K562 (cell line): Measurements from ENCODE around the gene ZP1. TPM values are rescaled to one million over a fixed set of nuclear protein-coding genes. Genes with fewer than 3 reads are reported as not detected.

Source experiments
- BRD4 ChIP-seq: fragments of 200-600 bp; sonication (generic); IDR thresholded peaks from 2 replicates; pipeline ENCODE4 v1.6.1; 2017; ENCODE audit warnings: inconsistent platforms
- PCBP1 ChIP-seq: fragments of 200-400 bp; formaldehyde crosslinking; IDR thresholded peaks from 2 replicates; pipeline ENCODE4 v1.6.1; 2018; ENCODE audit warnings: mild to moderate bottlenecking, low read depth, low read length; ENCODE audit not compliant: poor library complexity, severe bottlenecking
- RFX1 ChIP-seq: fragments of 450-650 bp; IDR thresholded peaks from 2 replicates; pipeline ENCODE4 v1.6.1; 2016; ENCODE audit warnings: mild to moderate bottlenecking, moderate library complexity
- ZNF23 ChIP-seq: fragments of 250-450 bp; sonication (Bioruptor Pico); IDR thresholded peaks from 2 replicates; pipeline ENCODE4 v1.4.0; 2020; ENCODE audit warnings: mild to moderate bottlenecking
- ZNF778 ChIP-seq: fragments of 450-650 bp; formaldehyde crosslinking; IDR thresholded peaks from 2 replicates; pipeline ENCODE4 v1.4.0; 2020; ENCODE audit warnings: mild to moderate bottlenecking, moderate library complexity
- polyA plus RNA-seq, 8 experiments: library from polyadenylated mRNA; depleted of rRNA in 4 of 8; stranded (reverse) in 5 of 8; unstranded in 3 of 8; fragments of >200 nt; fragmentation: Nextera tagmentation in 2 of 8; fragmentation: Illumina TruSeq in 1 of 8; extraction: Ambion mirVana in 2 of 8; extraction: Trizol in 1 of 8; gene quantifications; 2 replicates each; pipeline versions ENCODE4 v1.2.1 to v1.2.3, GENCODE V29; 2011 to 2014; ENCODE audit warnings: inconsistent platforms in 1 of 8, missing spikeins in 1 of 8
- total RNA-seq, 7 experiments: library from RNA; depleted of rRNA in 6 of 7; stranded (reverse); fragments of >200 nt in 6 of 7; fragmentation: Illumina TruSeq in 2 of 7; extraction: Trizol in 2 of 7; gene quantifications; 2 replicates each; pipeline versions ENCODE4 v1.2.1 to v1.2.3, GENCODE V29; 2011 to 2021; ENCODE audit warnings: low replicate concordance in 1 of 7
- TF ChIP-seq, protein P1 (sequence below): fragments of 200-800 bp; sonication (Bioruptor generic); IDR thresholded peaks from 2 replicates; pipeline ENCODE4 v1.6.1; 2017; ENCODE audit warnings: missing genetic modification characterization, missing compliant biosample characterization
- TF ChIP-seq, protein P2 (sequence below), 2 experiments: fragments of 450-650 bp; conservative IDR thresholded peaks; 2 replicates each; pipeline ENCODE4 v1.6.1; 2017; ENCODE audit warnings: mild to moderate bottlenecking in 2 of 2, moderate library complexity in 2 of 2
- TF ChIP-seq, protein P3 (sequence below): fragments of 200-600 bp; sonication (generic); IDR thresholded peaks from one replicate; pipeline ENCODE4 v1.6.1; 2012; ENCODE audit warnings: mild to moderate bottlenecking, low read depth, low read length, inconsistent platforms
- TF ChIP-seq, protein P4 (sequence below): fragments of 250-450 bp; sonication (Bioruptor Pico); IDR thresholded peaks from 2 replicates; pipeline ENCODE4 v1.8.0; 2022; ENCODE audit warnings: moderate library complexity, mild to moderate bottlenecking, inconsistent platforms

ZP1 gene
- total and polyA plus RNA-seq, 9 of the 15 experiments (the other 6 are each of a cell fraction or from before 2014, with no cell fraction given) = 0.11 to 0.15 TPM; not detected in 7

DNA sequence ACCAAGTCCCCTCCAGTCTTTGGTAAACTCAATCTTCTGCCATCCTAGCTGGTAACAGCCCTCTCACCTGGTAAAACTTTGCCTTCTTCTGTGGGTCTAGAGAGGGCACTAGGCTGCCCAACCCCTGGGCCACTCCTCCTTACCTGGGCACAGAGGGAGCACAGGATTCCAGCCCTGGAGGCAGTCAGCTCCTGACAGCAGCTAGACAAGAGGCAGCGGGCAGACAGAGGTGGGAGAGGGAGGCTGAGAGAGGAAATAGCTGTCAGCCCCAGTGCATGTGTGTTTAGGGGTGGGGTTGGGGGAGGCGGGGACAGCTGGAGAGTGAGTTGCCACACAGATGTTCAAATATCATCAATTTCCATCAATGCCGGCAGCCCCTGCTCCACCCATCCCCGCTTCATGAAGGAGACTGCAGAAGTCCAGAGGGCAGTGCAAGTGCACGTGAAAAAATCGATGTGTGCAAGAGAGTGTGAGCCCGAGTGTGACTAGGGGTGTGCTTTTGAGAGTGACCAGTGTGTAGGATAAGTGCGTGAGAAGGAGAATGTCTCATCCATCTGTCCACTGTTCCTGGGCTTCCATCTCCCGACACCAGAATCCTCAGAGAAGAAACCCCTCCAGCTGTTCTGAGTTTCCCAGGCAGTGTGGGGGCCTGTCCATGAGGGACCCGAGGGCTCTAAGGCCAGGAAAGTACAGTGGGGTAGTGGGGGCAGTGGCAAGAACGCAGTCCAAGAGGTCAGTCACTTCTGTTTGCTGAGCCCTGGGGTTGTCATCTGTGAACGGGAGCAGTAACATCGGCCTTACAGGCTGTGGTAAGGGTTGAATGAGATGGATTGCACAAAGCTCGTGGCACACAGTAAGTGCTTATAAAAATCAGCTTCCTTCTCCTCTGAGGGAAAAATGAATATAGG lies 11.4 kb upstream of the ZP1 start, which contains the start of gene PTGDR2 (continued):
- TF ChIP-seq, protein P1, sequence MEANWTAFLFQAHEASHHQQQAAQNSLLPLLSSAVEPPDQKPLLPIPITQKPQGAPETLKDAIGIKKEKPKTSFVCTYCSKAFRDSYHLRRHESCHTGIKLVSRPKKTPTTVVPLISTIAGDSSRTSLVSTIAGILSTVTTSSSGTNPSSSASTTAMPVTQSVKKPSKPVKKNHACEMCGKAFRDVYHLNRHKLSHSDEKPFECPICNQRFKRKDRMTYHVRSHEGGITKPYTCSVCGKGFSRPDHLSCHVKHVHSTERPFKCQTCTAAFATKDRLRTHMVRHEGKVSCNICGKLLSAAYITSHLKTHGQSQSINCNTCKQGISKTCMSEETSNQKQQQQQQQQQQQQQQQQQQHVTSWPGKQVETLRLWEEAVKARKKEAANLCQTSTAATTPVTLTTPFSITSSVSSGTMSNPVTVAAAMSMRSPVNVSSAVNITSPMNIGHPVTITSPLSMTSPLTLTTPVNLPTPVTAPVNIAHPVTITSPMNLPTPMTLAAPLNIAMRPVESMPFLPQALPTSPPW = peak; percentile 64; the same call in 1 of the 2 replicates
- TF ChIP-seq, protein P2, sequence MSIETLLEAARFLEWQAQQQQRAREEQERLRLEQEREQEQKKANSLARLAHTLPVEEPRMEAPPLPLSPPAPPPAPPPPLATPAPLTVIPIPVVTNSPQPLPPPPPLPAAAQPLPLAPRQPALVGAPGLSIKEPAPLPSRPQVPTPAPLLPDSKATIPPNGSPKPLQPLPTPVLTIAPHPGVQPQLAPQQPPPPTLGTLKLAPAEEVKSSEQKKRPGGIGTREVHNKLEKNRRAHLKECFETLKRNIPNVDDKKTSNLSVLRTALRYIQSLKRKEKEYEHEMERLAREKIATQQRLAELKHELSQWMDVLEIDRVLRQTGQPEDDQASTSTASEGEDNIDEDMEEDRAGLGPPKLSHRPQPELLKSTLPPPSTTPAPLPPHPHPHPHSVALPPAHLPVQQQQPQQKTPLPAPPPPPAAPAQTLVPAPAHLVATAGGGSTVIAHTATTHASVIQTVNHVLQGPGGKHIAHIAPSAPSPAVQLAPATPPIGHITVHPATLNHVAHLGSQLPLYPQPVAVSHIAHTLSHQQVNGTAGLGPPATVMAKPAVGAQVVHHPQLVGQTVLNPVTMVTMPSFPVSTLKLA (conservative IDR thresholded peaks at IDR 0.05) = peak in 1 of 2 experiments; percentile 64; a peak in 2 of 4 replicates
- TF ChIP-seq, protein P3, sequence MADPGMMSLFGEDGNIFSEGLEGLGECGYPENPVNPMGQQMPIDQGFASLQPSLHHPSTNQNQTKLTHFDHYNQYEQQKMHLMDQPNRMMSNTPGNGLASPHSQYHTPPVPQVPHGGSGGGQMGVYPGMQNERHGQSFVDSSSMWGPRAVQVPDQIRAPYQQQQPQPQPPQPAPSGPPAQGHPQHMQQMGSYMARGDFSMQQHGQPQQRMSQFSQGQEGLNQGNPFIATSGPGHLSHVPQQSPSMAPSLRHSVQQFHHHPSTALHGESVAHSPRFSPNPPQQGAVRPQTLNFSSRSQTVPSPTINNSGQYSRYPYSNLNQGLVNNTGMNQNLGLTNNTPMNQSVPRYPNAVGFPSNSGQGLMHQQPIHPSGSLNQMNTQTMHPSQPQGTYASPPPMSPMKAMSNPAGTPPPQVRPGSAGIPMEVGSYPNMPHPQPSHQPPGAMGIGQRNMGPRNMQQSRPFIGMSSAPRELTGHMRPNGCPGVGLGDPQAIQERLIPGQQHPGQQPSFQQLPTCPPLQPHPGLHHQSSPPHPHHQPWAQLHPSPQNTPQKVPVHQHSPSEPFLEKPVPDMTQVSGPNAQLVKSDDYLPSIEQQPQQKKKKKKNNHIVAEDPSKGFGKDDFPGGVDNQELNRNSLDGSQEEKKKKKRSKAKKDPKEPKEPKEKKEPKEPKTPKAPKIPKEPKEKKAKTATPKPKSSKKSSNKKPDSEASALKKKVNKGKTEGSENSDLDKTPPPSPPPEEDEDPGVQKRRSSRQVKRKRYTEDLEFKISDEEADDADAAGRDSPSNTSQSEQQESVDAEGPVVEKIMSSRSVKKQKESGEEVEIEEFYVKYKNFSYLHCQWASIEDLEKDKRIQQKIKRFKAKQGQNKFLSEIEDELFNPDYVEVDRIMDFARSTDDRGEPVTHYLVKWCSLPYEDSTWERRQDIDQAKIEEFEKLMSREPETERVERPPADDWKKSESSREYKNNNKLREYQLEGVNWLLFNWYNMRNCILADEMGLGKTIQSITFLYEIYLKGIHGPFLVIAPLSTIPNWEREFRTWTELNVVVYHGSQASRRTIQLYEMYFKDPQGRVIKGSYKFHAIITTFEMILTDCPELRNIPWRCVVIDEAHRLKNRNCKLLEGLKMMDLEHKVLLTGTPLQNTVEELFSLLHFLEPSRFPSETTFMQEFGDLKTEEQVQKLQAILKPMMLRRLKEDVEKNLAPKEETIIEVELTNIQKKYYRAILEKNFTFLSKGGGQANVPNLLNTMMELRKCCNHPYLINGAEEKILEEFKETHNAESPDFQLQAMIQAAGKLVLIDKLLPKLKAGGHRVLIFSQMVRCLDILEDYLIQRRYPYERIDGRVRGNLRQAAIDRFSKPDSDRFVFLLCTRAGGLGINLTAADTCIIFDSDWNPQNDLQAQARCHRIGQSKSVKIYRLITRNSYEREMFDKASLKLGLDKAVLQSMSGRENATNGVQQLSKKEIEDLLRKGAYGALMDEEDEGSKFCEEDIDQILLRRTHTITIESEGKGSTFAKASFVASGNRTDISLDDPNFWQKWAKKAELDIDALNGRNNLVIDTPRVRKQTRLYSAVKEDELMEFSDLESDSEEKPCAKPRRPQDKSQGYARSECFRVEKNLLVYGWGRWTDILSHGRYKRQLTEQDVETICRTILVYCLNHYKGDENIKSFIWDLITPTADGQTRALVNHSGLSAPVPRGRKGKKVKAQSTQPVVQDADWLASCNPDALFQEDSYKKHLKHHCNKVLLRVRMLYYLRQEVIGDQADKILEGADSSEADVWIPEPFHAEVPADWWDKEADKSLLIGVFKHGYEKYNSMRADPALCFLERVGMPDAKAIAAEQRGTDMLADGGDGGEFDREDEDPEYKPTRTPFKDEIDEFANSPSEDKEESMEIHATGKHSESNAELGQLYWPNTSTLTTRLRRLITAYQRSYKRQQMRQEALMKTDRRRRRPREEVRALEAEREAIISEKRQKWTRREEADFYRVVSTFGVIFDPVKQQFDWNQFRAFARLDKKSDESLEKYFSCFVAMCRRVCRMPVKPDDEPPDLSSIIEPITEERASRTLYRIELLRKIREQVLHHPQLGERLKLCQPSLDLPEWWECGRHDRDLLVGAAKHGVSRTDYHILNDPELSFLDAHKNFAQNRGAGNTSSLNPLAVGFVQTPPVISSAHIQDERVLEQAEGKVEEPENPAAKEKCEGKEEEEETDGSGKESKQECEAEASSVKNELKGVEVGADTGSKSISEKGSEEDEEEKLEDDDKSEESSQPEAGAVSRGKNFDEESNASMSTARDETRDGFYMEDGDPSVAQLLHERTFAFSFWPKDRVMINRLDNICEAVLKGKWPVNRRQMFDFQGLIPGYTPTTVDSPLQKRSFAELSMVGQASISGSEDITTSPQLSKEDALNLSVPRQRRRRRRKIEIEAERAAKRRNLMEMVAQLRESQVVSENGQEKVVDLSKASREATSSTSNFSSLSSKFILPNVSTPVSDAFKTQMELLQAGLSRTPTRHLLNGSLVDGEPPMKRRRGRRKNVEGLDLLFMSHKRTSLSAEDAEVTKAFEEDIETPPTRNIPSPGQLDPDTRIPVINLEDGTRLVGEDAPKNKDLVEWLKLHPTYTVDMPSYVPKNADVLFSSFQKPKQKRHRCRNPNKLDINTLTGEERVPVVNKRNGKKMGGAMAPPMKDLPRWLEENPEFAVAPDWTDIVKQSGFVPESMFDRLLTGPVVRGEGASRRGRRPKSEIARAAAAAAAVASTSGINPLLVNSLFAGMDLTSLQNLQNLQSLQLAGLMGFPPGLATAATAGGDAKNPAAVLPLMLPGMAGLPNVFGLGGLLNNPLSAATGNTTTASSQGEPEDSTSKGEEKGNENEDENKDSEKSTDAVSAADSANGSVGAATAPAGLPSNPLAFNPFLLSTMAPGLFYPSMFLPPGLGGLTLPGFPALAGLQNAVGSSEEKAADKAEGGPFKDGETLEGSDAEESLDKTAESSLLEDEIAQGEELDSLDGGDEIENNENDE = no peak
- TF ChIP-seq BRD4 (no peak), ZNF778 (CRISPR knock-in tag) (no peak), PCBP1 (no peak), RFX1 (no peak), ZNF23 (no peak)
- TF ChIP-seq, protein P4, sequence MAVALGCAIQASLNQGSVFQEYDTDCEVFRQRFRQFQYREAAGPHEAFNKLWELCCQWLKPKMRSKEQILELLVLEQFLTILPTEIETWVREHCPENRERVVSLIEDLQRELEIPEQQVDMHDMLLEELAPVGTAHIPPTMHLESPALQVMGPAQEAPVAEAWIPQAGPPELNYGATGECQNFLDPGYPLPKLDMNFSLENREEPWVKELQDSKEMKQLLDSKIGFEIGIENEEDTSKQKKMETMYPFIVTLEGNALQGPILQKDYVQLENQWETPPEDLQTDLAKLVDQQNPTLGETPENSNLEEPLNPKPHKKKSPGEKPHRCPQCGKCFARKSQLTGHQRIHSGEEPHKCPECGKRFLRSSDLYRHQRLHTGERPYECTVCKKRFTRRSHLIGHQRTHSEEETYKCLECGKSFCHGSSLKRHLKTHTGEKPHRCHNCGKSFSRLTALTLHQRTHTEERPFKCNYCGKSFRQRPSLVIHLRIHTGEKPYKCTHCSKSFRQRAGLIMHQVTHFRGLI (CRISPR knock-in tag) = no peak
